IMR-90 (cell line): ENCODE measurements around the gene AHNAK. TPM values are rescaled to one million over a fixed set of nuclear protein-coding genes. Genes with fewer than 3 reads are reported as not detected.

ENCODE experiments used
- ATAC-seq: fragments of 200-7000 bp; cut with Tn5 transposase; 2 replicates; pipeline ENCODE4 v1.9.1; 2020; ENCODE audit warnings: low read depth, mild to moderate bottlenecking, moderate library complexity
- BruUV-seq: library from RNA; stranded (reverse); fragments of 400-500 nt; replicated peaks from 2 replicates; lab custom pipeline; 2021; lab: Mats Ljungman, UMichigan
- CTCF ChIA-PET: fragments of 300-600 bp; formaldehyde crosslinking; extraction: SDS; loops from one replicate; lab custom pipeline; 2021; ENCODE audit warnings: antibody characterized with exemption; lab: Yijun Ruan, JAX
- POLR2A ChIA-PET: fragments of 300-600 bp; sonication (Branson Sonifier 250); formaldehyde crosslinking; loops from one replicate; lab custom pipeline; 2022; ENCODE audit warnings: antibody characterized with exemption; ENCODE audit not compliant: unreplicated experiment; lab: Charles Lee
- DNase-seq: peaks from one replicate; pipeline ENCODE4 v3.0.0; 2013
- H2AFZ ChIP-seq: replicated peaks from 2 replicates; pipeline ENCODE3; 2013; ENCODE audit warnings: low read length, mild to moderate bottlenecking; ENCODE audit not compliant: poor library complexity
- H2AK5ac ChIP-seq: 2 replicates; pipeline ENCODE4 v1.6.1; 2013; ENCODE audit warnings: low read depth, low read length, inconsistent platforms
- H2AK9ac ChIP-seq: replicated peaks from 2 replicates; pipeline ENCODE3; 2013; ENCODE audit warnings: mild to moderate bottlenecking, low read depth, low read length, moderate library complexity; ENCODE audit not compliant: poor library complexity
- H2BK120ac ChIP-seq: 2 replicates; pipeline ENCODE4 v1.6.1; 2013; ENCODE audit warnings: low read depth, low read length, inconsistent platforms
- H2BK15ac ChIP-seq: 3 replicates; pipeline ENCODE4 v1.6.1; 2013; ENCODE audit warnings: low read depth, low read length, inconsistent platforms
- H2BK20ac ChIP-seq: 2 replicates; pipeline ENCODE4 v1.6.1; 2013; ENCODE audit warnings: low read depth, mild to moderate bottlenecking, inconsistent platforms, low read length, moderate library complexity
- H2BK5ac ChIP-seq: 2 replicates; pipeline ENCODE4 v1.6.1; 2013; ENCODE audit warnings: mild to moderate bottlenecking, low read depth, low read length, inconsistent platforms; ENCODE audit not compliant: poor library complexity, severe bottlenecking
- H3K14ac ChIP-seq: replicated peaks from 2 replicates; pipeline ENCODE4 v1.6.1; 2013; ENCODE audit warnings: low read depth, low read length, inconsistent platforms
- H3K18ac ChIP-seq: 2 replicates; pipeline ENCODE4 v1.6.1; 2013; ENCODE audit warnings: low read depth, low read length, control low read depth
- H3K23ac ChIP-seq: 2 replicates; pipeline ENCODE4 v1.6.1; 2013; ENCODE audit warnings: low read depth, low read length, inconsistent platforms
- H3K27ac ChIP-seq: 2 replicates; pipeline ENCODE4 v1.5.1; 2013; ENCODE audit warnings: mild to moderate bottlenecking, control low read depth, low read length; ENCODE audit not compliant: insufficient read depth
- H3K27me3 ChIP-seq: 2 replicates; pipeline ENCODE4 v1.6.1; 2013; ENCODE audit warnings: low read length; ENCODE audit not compliant: control insufficient read depth, insufficient read depth
- H3K36me3 ChIP-seq: 2 replicates; pipeline ENCODE4 v1.6.1; 2013; ENCODE audit warnings: low read length, mixed read lengths; ENCODE audit not compliant: control insufficient read depth, insufficient read depth
- H3K4ac ChIP-seq: 2 replicates; pipeline ENCODE4 v1.6.1; 2013; ENCODE audit warnings: low read depth, low read length, inconsistent platforms
- H3K4me1 ChIP-seq: 2 replicates; pipeline ENCODE4 v1.6.1; 2013; ENCODE audit warnings: low read length, mixed read lengths; ENCODE audit not compliant: control insufficient read depth, insufficient read depth
- H3K4me2 ChIP-seq: 2 replicates; pipeline ENCODE4 v1.6.1; 2013; ENCODE audit warnings: low read depth, mild to moderate bottlenecking, control low read depth, low read length, moderate library complexity
- H3K4me3 ChIP-seq: 2 replicates; pipeline ENCODE4 v1.5.1; 2013; ENCODE audit warnings: low read depth, mild to moderate bottlenecking, control low read depth, low read length, moderate library complexity; ENCODE audit not compliant: insufficient read depth
- H3K56ac ChIP-seq: 2 replicates; pipeline ENCODE4 v1.6.1; 2013; ENCODE audit warnings: low read length, inconsistent platforms; ENCODE audit not compliant: insufficient read depth; ENCODE audit errors: extremely low read depth
- H3K79me1 ChIP-seq, 2 experiments: 2 replicates each; pipeline ENCODE4 v1.6.1; 2013; ENCODE audit warnings: low read length in 2 of 2, inconsistent platforms in 1 of 2, low read depth in 1 of 2
- H3K9ac ChIP-seq: 2 replicates; pipeline ENCODE4 v1.6.1; 2013; ENCODE audit warnings: low read depth, low read length, control low read depth
- H3K9me1 ChIP-seq: 2 replicates; pipeline ENCODE4 v1.6.1; 2013; ENCODE audit warnings: low read length, inconsistent platforms; ENCODE audit not compliant: insufficient read depth
- H3K9me3 ChIP-seq: 2 replicates; pipeline ENCODE4 v1.6.1; 2013; ENCODE audit warnings: low read length; ENCODE audit not compliant: control insufficient read depth, insufficient read depth
- H4K20me1 ChIP-seq: 2 replicates; pipeline ENCODE4 v1.6.1; 2013; ENCODE audit warnings: low read length, inconsistent platforms; ENCODE audit not compliant: insufficient read depth
- H4K5ac ChIP-seq: 2 replicates; pipeline ENCODE4 v1.6.1; 2013; ENCODE audit warnings: mild to moderate bottlenecking, low read depth, low read length, control low read depth
- H4K8ac ChIP-seq, 2 experiments: 2 replicates each; pipeline ENCODE4 v1.6.1; 2013; ENCODE audit warnings: low read depth in 2 of 2, low read length in 2 of 2, control low read depth in 1 of 2, inconsistent platforms in 1 of 2
- H4K91ac ChIP-seq: 2 replicates; pipeline ENCODE4 v1.6.1; 2013; ENCODE audit warnings: low read depth, low read length, inconsistent platforms; ENCODE audit not compliant: insufficient read depth
- BHLHE40 ChIP-seq: fragments of 150-350 bp; IDR thresholded peaks from 2 replicates; pipeline ENCODE4 v1.6.1; 2016; ENCODE audit warnings: mild to moderate bottlenecking, low read depth, low read length
- CEBPB ChIP-seq: IDR thresholded peaks from 2 replicates; pipeline ENCODE4 v1.6.1; 2012; ENCODE audit warnings: low read depth, low read length, improper control_type of control experiment
- CHD1 ChIP-seq: IDR thresholded peaks from 2 replicates; pipeline ENCODE4 v1.6.1; 2012; ENCODE audit warnings: low read depth, low read length, improper control_type of control experiment
- CTCF ChIP-seq: conservative IDR thresholded peaks from 2 replicates; pipeline ENCODE4 v1.5.1; 2012; ENCODE audit warnings: mild to moderate bottlenecking, low read depth, low read length, improper control_type of control experiment
- ELK1 ChIP-seq: fragments of 150-350 bp; IDR thresholded peaks from 2 replicates; pipeline ENCODE4 v1.6.1; 2016; ENCODE audit warnings: low read depth, mild to moderate bottlenecking, low read length, moderate library complexity, borderline replicate concordance
- FOS ChIP-seq: fragments of 150-350 bp; IDR thresholded peaks from 2 replicates; pipeline ENCODE4 v1.6.1; 2016; ENCODE audit warnings: low read depth, low read length
- MAFK ChIP-seq: IDR thresholded peaks from 2 replicates; pipeline ENCODE4 v1.6.1; 2012; ENCODE audit warnings: low read depth, low read length, improper control_type of control experiment
- MAZ ChIP-seq: IDR thresholded peaks from 2 replicates; pipeline ENCODE4 v1.6.1; 2012; ENCODE audit warnings: low read depth, mild to moderate bottlenecking, low read length, improper control_type of control experiment, moderate library complexity, borderline replicate concordance
- MXI1 ChIP-seq: IDR thresholded peaks from 2 replicates; pipeline ENCODE4 v1.6.1; 2012; ENCODE audit warnings: low read depth, mild to moderate bottlenecking, low read length, moderate library complexity, borderline replicate concordance
- NFE2L2 ChIP-seq: fragments of 150-350 bp; IDR thresholded peaks from 2 replicates; pipeline ENCODE4 v1.6.1; 2016; ENCODE audit warnings: low read depth, mild to moderate bottlenecking, low read length
- POLR2A ChIP-seq: IDR thresholded peaks from 2 replicates; pipeline ENCODE4 v1.6.1; 2012; ENCODE audit warnings: mild to moderate bottlenecking, low read depth, low read length
- RAD21 ChIP-seq: IDR thresholded peaks from 2 replicates; pipeline ENCODE4 v1.6.1; 2012; ENCODE audit warnings: low read length, improper control_type of control experiment
- RCOR1 ChIP-seq: IDR thresholded peaks from 2 replicates; pipeline ENCODE4 v1.6.1; 2012; ENCODE audit warnings: mild to moderate bottlenecking, low read length, improper control_type of control experiment; ENCODE audit not compliant: insufficient replicate concordance
- RFX5 ChIP-seq: IDR thresholded peaks from 2 replicates; pipeline ENCODE4 v1.8.0; 2012; ENCODE audit warnings: low read depth, mild to moderate bottlenecking, low read length, moderate library complexity
- SMC3 ChIP-seq: fragments of 150-350 bp; IDR thresholded peaks from 2 replicates; pipeline ENCODE4 v1.6.1; 2016; ENCODE audit warnings: low read depth, mild to moderate bottlenecking, antibody characterized with exemption, low read length, moderate library complexity
- WGBS, 2 experiments: methylation state at CpG; one replicate each; pipeline versions ENCODE4 v1.1.5 to v1.1.7; 2013; ENCODE audit warnings: missing lambda C conversion rate in 2 of 2; ENCODE audit not compliant: insufficient read length in 1 of 2; ENCODE audit errors: extremely low coverage in 2 of 2; 5-methylcytosine and 5-hydroxymethylcytosine counted together
- dilution Hi-C: fragments of 300-500 bp; cut with HindIII; formaldehyde crosslinking; loops from one replicate; pipeline ENCODE4 v1.14.3; 2018; ENCODE audit warnings: low sequenced_read_pairs; ENCODE audit not compliant: unreplicated experiment
- in situ Hi-C: fragments of 300-500 bp; cut with MboI; formaldehyde crosslinking; loops from 3 replicates; pipeline ENCODE4 v1.14.3; 2019; ENCODE audit warnings: low sequenced_read_pairs, inconsistent platforms, mixed read lengths
- intact Hi-C: fragments of 100-400 bp; cut with micrococcal nuclease; formaldehyde crosslinking; loops from 2 replicates; pipeline ENCODE4 v1.10.0; 2022
- polyA plus RNA-seq, 3 experiments: library from polyadenylated mRNA; depleted of rRNA; stranded (reverse); fragments of >200 nt; gene quantifications; 2 replicates each; pipeline ENCODE4 v1.2.3, GENCODE V29; 2012; ENCODE audit warnings: low replicate concordance in 1 of 3
- total RNA-seq: library from RNA; depleted of rRNA; stranded (reverse); fragments of >200 nt; gene quantifications from 2 replicates; pipeline ENCODE4 v1.2.3, GENCODE V29; 2012

Gene AHNAK
- total and polyA plus RNA-seq, 2 of the 4 experiments (the other 2 are of a cell fraction) = 95.1 to 695 TPM

GRCh38 chr11:62538470-62539237, 8.0 kb downstream of the AHNAK start:
- POLR2A ChIA-PET = interaction anchor here (0.7 kb wide), 2 partner anchors 35 to 114 kb away, joined by 3 read pairs; no protein-coding TSS in a partner anchor
- Histone ChIP-seq H3K18ac (0 out of 2 replicates have a peak overlapping the region, but pooled peaks have one; percentile 5), H3K4me2 (peak overlapping the region; percentile 83), H3K27ac (peak overlapping the region; percentile 16), H3K9me3 (no peaks in the 10 kb centered on the region), H2BK15ac (no peak overlapping the region), H3K14ac (peak overlapping the region; percentile 64), H4K20me1 (peaks cover 100% of the 10 kb centered on the region), H3K56ac (0 out of 2 replicates have a peak overlapping the region, but pooled peaks have one; percentile 18), H3K36me3 (peaks cover 42% of the 10 kb centered on the region), H4K91ac (no peak overlapping the region), H2AFZ (peak overlapping the region; percentile 52), H2BK20ac (no peak overlapping the region), H3K9ac (peak overlapping the region; percentile 1; the same call in 1 of the 2 replicates), H2BK120ac (peak overlapping the region; percentile 18; the same call in 1 of the 2 replicates), H3K79me1 (peaks cover 3 to 49% of the 10 kb centered on the region in 2 experiments; a peak in 2 of 4 replicates), H3K4me1 (peaks cover 52% of the 10 kb centered on the region), H4K5ac (no peak overlapping the region), H2AK9ac (peak overlapping the region; percentile 67), H3K4me3 (no peak overlapping the region), H3K4ac (peak overlapping the region; percentile 60), H2AK5ac (peak overlapping the region; percentile 45), H3K27me3 (no peaks in the 10 kb centered on the region), H3K9me1 (peaks cover 19% of the 10 kb centered on the region), H2BK5ac (peak overlapping the region; percentile 45), H3K23ac (peak overlapping the region; percentile 49), H4K8ac (peak overlapping the region in 1 of 2 experiments; percentile 20; a peak in 2 of 4 replicates)
- CTCF ChIA-PET = interaction anchor here (1.5 to 1.8 kb wide), 3 partner anchors 22 to 144 kb away, joined by 3 to 5 read pairs (median 4); no protein-coding TSS in a partner anchor
- BruUV-seq = no TSS peak
- intact Hi-C loops (no loop called here), dilution Hi-C loops (no loop called here), in situ Hi-C loops (no loop called here)
- WGBS, 2 experiments = 28% methylated on average over 6 of the region's 19 CpGs; no CpG with 5 or more reads in 1 of the 2 experiments
- no peak for TF ChIP-seq MXI1
- no peak for TF ChIP-seq POLR2A
- no peak for TF ChIP-seq RFX5
- no peak for TF ChIP-seq RAD21
- TF ChIP-seq CTCF = no peak
- TF ChIP-seq MAFK = no peak
- TF ChIP-seq CHD1 = no peak
- TF ChIP-seq ELK1 = no peak
- TF ChIP-seq CEBPB = no peak
- no peak for TF ChIP-seq SMC3
- TF ChIP-seq BHLHE40 = no peak
- TF ChIP-seq MAZ = no peak
- no peak for TF ChIP-seq RCOR1
- no peak for TF ChIP-seq NFE2L2
- TF ChIP-seq FOS = no peak
- ATAC-seq (no peak), DNase-seq (no peak)
